GDM1 (cell line): ENCODE data around the gene GPR68.
"Not testable (repeated sequence)": the region's sequence is repeated elsewhere in the genome, so short reads cannot be mapped to it uniquely, and the experiment has no call there.

Source experiments
- DNase-seq: peaks from one replicate; lab custom pipeline; 2025; lab: John Stamatoyannopoulos, UW

GPR68 gene

GRCh38 chr14:91228112-91229004 lies 16.1 kb downstream of the GPR68 start:
- DNase-seq = no peak

- no peak for DNase-seq
Measured at GRCh38 chr14:91227183-91227628, 17.3 kb downstream of the GPR68 start.

DNA sequence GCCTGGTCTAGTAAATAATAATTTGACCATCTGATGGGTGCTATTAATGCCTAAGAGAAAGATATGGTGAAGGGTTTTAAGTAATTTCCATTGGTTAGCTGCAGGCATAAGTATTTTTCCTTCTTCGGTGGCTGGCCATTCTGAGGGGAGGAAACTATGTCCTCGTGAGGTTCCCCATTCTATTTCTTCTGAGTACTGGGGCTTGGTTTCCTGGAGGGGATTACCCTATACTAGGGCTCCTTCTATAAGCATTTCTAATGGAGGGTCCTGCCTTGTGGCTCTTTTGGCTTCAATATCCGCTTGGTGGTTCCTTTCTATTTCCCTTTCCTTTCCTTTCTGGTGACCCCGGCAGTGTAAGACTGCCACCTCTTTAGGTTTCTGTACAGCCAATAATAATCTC lies 18.1 kb downstream of the GPR68 start:
- not testable (repeated sequence) for DNase-seq

DNA sequence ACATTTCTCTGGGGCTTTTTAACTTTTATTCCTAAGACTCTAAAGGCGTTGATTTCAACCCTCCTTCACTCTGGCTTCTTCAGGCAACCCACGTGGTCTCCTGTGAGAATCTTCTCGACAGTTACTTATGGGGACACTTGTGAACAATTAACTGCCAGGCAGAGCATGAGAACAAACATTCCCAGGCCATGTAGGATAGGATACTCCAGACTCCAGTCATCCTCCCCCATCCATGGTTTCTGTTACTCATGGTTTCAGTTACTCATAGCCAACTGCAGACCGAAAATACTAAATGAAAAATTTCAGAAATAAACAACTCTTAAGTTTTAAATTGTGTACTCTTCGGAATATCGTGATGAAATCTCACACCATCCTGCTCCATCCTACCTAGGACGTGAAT lies 19.5 kb downstream of the GPR68 start:
- DNase-seq = no peak

DNA sequence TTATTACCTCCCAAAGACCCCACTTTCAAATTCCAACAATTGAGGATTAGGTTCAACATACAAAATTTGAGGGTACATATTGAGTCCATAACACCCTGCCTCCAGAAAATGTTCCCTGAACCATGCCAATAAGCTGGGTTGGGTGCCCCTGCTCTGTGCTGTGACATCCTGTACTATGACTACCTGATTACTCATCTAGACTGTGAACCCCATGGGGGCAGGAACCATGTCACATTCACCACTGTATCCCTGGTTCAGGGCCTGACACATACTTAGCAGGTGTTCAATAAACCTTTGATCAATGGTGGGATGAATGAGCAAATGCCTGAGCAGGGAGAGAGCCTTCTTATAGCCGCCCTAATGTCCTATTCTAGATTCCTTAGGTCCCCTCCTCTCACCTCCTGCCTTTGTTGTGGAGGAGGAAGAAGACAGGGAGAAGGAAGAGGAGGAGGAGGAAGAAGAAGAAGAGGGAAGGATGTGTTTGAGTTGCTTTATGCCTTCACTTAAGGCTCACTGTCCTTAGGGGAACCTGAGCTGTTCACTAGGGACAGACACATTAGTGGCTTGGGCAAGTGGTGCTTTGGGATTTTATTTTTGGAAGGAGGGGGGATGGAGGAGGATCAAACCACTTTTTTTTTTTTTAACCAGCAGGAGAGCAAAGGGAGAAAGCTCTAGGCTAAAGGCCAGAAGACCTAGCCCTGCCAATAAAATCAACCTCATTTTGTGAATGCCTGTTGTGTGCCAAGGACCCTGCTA lies 21.3 kb downstream of the GPR68 start:
- DNase-seq = no peak

DNA sequence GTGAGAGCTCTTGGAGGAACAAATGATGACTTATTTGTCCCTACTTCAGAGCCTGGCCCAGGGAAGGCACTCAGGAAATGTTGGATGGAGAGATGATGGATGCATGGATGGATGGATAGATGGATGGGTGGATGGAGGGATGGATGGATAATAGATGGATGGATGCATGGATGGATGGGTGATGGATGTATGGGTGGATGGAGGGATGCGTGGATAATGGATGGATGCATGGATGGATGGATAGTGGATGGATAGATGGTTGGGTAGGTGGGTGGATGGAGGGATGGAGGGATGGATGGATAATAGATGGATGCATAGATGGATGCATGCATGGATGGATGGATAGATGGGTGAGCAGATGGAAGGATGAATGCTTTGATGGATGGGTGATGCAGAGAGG lies 23.2 kb downstream of the GPR68 start:
- DNase-seq = no peak

- no peak for DNase-seq
Measured at GRCh38 chr14:91220581-91221000, 23.9 kb downstream of the GPR68 start.

GRCh38 chr14:91219517-91220389 lies 24.8 kb downstream of the GPR68 start:
- no peak for DNase-seq

GRCh38 chr14:91218014-91218413 lies 26.5 kb downstream of the GPR68 start:
- no peak for DNase-seq

- DNase-seq = no peak
Measured at GRCh38 chr14:91216731-91217226, 27.7 kb downstream of the GPR68 start.

DNA sequence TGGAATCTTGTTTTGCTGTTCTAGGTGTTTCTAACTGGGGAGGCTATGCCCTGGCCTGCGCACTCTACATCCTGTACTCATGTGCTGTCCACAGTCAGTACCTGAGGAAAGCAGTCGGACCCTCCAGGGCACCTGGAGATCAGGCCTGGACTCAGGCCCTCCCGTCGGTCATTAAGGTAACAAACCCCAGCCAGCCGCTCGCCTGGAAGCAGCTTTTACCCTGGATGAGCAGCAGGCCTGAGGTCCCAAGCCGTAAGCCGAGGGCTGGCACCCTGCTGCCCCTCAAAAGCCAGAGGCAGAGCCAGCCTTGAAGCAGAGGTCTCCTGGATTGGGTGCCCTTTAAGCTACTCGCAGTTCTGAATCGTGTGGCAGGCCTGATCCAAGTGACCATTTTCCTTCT lies 29.1 kb downstream of the GPR68 start:
- DNase-seq = no peak

GRCh38 chr14:91214306-91214705 lies 30.2 kb downstream of the GPR68 start:
- DNase-seq = no peak

DNA sequence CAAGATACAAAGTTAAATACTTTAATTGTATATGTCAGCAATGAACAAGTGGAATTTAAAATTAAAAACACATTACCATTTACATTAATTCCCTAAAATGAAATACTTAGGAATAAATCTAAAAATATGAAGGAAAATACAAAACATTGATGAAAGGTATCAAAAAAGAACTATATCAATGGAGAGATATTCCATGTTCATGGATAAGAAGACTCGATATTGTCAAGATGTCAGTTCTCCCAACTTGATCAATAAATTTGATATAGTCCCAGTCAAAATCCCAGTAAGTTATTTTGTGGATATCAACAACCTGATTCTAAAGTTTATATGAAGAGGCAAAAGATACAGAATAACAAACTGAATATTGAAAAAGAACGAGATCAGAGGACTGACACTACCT lies 33.5 kb downstream of the GPR68 start:
- DNase-seq = no peak

GRCh38 chr14:91207008-91207407 lies 37.5 kb downstream of the GPR68 start:
- no peak for DNase-seq

GRCh38 chr14:91205459-91205858 lies 39.0 kb downstream of the GPR68 start:
- no peak for DNase-seq

DNA sequence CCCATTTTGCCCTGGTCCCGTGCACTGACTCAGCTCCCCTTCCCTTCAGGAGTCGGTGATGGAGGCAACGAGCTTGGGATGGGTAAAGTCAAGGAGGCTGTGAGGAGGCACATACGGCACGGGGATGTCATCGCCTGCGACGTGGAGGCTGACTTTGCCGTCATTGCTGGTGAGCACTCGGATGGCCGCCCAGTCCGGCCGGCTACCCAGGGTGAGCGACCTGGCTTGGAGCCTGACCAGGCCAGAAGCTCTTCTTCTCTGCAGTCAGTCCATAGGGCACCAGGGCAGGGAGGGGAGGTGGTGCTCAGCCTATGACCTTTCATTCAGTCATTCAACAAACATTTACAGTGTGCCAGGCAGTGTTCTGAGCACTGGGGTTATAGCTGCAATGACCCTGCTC lies 39.8 kb downstream of the GPR68 start:
- no peak for DNase-seq

GRCh38 chr14:91202234-91202974 lies 42.1 kb downstream of the GPR68 start:
- no peak for DNase-seq

DNA sequence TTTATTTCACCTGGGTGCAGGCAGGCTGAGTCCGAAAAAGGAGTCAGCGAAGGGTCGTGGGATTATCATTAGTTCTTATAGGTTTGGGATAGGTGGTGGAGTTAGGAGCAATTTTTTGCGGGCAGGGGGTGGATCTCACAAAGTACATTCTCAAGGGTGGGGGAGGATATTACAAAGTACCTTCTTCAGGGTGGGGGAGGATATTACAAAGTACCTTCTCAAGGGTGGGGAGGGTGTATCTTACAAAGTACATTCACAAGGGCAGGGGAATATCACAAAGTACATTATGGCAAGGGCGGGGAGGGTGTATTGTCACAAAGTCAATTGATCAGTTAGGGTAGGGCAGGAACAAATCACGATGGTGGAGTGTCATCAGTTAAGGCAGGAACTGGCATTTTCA lies 43.7 kb downstream of the GPR68 start:
- DNase-seq = not testable (repeated sequence)

DNA sequence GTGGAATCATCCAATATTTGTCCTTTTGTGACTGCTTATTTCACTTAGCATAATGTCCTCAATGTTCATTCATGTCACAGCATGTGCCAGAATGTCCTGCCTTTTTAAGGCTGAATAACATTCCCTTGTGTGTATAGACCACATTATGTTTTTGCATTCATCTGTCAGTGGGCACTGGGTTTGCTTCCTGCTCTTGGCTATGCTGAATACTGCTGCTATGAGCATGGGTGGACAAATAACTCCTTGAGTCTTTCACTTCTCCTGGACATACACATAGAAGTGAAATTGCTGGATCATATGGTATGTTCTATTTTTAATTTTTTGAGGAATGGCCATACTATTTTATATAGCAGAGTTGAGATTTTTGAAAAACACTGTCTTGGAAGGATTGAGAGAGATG lies 46.9 kb downstream of the GPR68 start:
- no peak for DNase-seq

GRCh38 chr14:91195881-91196280 lies 48.6 kb downstream of the GPR68 start:
- DNase-seq = no peak

DNA sequence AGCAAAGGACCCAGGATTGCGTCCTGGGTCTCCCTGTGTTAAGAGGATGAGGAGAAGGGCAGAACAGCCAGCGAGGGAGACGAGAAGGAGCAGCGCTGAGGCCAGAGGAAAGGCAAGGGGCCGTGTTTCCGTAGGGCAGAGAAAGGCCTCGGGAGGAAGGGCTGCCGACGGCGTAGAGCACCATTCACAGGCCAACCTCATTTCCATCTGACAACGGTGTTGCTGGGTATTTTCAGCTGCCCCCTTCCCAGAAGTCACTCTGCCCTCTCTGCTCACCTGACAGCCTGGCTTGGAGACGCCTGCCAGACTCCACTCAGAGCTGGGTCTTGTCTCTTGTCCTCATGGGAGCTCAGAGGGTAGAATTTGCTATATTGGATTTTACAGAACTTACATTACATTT lies 51.4 kb downstream of the GPR68 start:
- no peak for DNase-seq
